Transverse colon (tissue), 4 donors: ENCODE results near the gene CCL8. TPM values are rescaled to one million over a fixed set of nuclear protein-coding genes. Genes with fewer than 3 reads are reported as not detected.

ENCODE experiments used
- DNase-seq: peaks from one replicate; pipeline ENCODE4 v3.0.0-alpha.2; 2019
- H3K27ac ChIP-seq, 4 donors: fragments of 200-600 bp; sonication (generic); 2 replicates each; pipeline ENCODE4 v1.5.1; 2016 to 2018; ENCODE audit warnings: inconsistent platforms in 4 of 4
- H3K27me3 ChIP-seq: fragments of 200-600 bp; sonication (generic); 2 replicates; pipeline ENCODE4 v1.5.1; 2017; ENCODE audit warnings: inconsistent platforms
- H3K36me3 ChIP-seq, 4 donors: fragments of 200-600 bp; sonication (generic); 2 replicates each; pipeline ENCODE4 v1.5.1; 2017 to 2019; ENCODE audit warnings: inconsistent platforms in 4 of 4
- H3K4me1 ChIP-seq, 4 donors: fragments of 200-600 bp; sonication (generic); 2 replicates each; pipeline ENCODE4 v1.5.1; 2017 to 2020; ENCODE audit warnings: inconsistent platforms in 4 of 4
- H3K4me3 ChIP-seq, 4 donors: fragments of 200-600 bp; sonication (generic); 1 replicate in 1 of 4; 2 replicates in 3 of 4; pipeline versions ENCODE4 v1.5.1 to v1.6.1; 2017 to 2019; ENCODE audit warnings: inconsistent platforms in 4 of 4
- H3K9me3 ChIP-seq, 2 donors: fragments of 200-600 bp; sonication (generic); 2 replicates each; pipeline ENCODE4 v1.5.1; 2017 to 2019; ENCODE audit warnings: inconsistent platforms in 2 of 2
- EP300 ChIP-seq: sonication (generic); formaldehyde crosslinking; IDR thresholded peaks from one replicate; pipeline ENCODE4 v1.6.1; 2017; ENCODE audit warnings: antibody characterized with exemption, low read depth
- POLR2A ChIP-seq: fragments of 450-650 bp; IDR thresholded peaks from one replicate; pipeline ENCODE4 v1.6.1; 2016; ENCODE audit warnings: antibody characterized with exemption, mild to moderate bottlenecking, moderate library complexity
- POLR2AphosphoS5 ChIP-seq, 3 donors: sonication (generic); formaldehyde crosslinking; IDR thresholded peaks; one replicate each; pipeline ENCODE4 v1.6.1; 2016; ENCODE audit warnings: antibody characterized with exemption in 3 of 3
- WGBS, 2 donors: methylation state at CpG; one replicate each; pipeline ENCODE4 v1.1.5; 2018; ENCODE audit warnings: low coverage in 1 of 2; 5-methylcytosine and 5-hydroxymethylcytosine counted together
- in situ Hi-C, 4 donors: fragments of 200-750 bp; cut with MboI; loops; one replicate each; pipeline versions ENCODE4 v1.15.0 to v1.15.1; 2017; ENCODE audit warnings: low sequenced_read_pairs in 3 of 4, low pct_ligation_motif_present in 1 of 4, low pct_unique_long_range_greater_than_20kb in 1 of 4
- intact Hi-C: fragments of 100-400 bp; cut with DNase I; formaldehyde crosslinking; loops from one replicate; pipeline ENCODE4 v1.15.1; 2023; ENCODE audit warnings: low total_unique reads
- total RNA-seq, 4 donors: library from RNA; depleted of rRNA; stranded (reverse); fragments of >200 nt; gene quantifications; one replicate each; pipeline ENCODE4 v1.1.0, GENCODE V29; 2016
- TF ChIP-seq, protein P1 (sequence below), 5 experiments: fragments of 200-600 bp in 3 of 5; fragments of 450-650 bp in 2 of 5; sonication (generic) in 3 of 5; IDR thresholded peaks; 1 replicate in 2 of 5; 2 replicates in 3 of 5; pipeline ENCODE4 v1.5.1; 2016 to 2017; ENCODE audit warnings: antibody characterized with exemption in 5 of 5, inconsistent platforms in 3 of 5, mild to moderate bottlenecking in 2 of 5, moderate library complexity in 1 of 5

The CCL8 gene
- total RNA-seq, 4 donors from 2014 or later: 1.2 to 10.9 TPM; not detected in 2

DNA sequence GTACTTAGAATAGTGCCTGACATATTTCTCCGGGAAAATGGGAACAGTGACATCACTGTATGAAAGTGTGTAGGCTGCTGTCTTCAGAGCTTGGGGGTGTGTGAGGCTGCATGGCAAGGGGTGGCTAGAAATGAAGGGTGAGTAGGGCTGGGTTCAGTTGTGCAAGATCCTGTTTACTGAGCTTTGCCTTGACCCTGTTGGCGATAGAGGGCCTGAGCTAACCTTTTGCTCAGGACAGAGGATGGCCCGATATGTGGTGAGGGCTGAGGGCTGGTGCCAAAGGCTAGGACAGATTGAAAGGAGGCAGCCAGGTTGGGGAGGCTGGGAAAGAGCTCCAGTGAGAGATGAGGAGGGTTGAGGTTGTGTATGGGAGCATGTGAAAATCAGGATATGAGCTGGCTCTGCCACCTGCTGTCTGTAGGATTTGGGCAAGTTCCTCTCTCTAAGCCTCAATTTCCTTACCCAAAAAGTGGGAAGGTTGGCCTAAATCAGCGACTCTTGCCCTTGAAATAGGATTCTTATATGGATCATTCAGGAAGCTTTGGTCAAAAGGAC lies 49.8 kb downstream of the CCL8 start:
- peaks cover 0 to 4% (median 0%) of the 10 kb centered on the region in 4 donors for H3K4me1 ChIP-seq
- no peaks in the 10 kb centered on the region for H3K9me3 ChIP-seq
- WGBS, 2 donors: 52% methylated on average over 4 of the region's 4 CpGs; no CpG with 5 or more reads in 1 of the 2 donors
- no peak for DNase-seq
- in situ Hi-C loops (loop anchor here in 1 of 4 donors (5.0 kb wide), 1 partner anchor 172 kb away; no protein-coding TSS in a partner anchor), intact Hi-C loops (no loop called here)
- no peak for TF ChIP-seq EP300
- no peak for TF ChIP-seq POLR2A
- TF ChIP-seq, protein P1, sequence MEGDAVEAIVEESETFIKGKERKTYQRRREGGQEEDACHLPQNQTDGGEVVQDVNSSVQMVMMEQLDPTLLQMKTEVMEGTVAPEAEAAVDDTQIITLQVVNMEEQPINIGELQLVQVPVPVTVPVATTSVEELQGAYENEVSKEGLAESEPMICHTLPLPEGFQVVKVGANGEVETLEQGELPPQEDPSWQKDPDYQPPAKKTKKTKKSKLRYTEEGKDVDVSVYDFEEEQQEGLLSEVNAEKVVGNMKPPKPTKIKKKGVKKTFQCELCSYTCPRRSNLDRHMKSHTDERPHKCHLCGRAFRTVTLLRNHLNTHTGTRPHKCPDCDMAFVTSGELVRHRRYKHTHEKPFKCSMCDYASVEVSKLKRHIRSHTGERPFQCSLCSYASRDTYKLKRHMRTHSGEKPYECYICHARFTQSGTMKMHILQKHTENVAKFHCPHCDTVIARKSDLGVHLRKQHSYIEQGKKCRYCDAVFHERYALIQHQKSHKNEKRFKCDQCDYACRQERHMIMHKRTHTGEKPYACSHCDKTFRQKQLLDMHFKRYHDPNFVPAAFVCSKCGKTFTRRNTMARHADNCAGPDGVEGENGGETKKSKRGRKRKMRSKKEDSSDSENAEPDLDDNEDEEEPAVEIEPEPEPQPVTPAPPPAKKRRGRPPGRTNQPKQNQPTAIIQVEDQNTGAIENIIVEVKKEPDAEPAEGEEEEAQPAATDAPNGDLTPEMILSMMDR (IDR thresholded peaks at IDR 0.05): no peak
- TF ChIP-seq POLR2AphosphoS5 (IDR thresholded peaks at IDR 0.05): no peak
- H3K4me3 ChIP-seq: no peak overlapping the region
- H3K27ac ChIP-seq: no peak overlapping the region
- H3K36me3 ChIP-seq: no peaks in the 10 kb centered on the region
- H3K27me3 ChIP-seq: no peaks in the 10 kb centered on the region

DNA sequence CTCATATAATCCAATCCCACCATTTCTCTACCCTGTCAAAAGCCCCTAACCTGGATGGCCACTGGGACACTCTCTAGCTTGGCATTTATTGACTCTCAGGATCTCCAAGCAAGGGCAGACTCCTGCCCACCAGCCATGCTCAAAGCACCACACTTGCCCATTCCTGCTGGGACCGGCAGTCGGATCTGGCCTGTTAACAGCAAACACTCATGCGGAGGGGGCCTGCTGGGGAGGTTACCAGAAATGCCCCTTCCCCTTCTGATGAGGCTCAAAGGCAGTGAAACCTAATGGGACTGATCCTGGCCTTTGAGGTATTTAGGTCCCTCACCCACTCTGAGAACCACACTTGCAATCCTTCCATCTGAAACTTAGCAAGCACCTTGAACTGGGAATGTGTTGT lies 50.3 kb downstream of the CCL8 start:
- in situ Hi-C loops: loop anchor here in 1 of 4 donors (5.0 kb wide), 1 partner anchor 172 kb away; no protein-coding TSS in a partner anchor
- no peaks in the 10 kb centered on the region for H3K27me3 ChIP-seq
- H3K4me3 ChIP-seq: no peak overlapping the region
- no peak for DNase-seq
- TF ChIP-seq, protein P1 (IDR thresholded peaks at IDR 0.05): no peak
- no peak for TF ChIP-seq EP300
- TF ChIP-seq POLR2AphosphoS5 (IDR thresholded peaks at IDR 0.05): no peak
- TF ChIP-seq POLR2A: no peak
- 95% methylated on average over 3 of the region's 3 CpGs; no CpG with 5 or more reads in 1 of the 2 donors for WGBS, 2 donors
- no peaks in the 10 kb centered on the region for H3K36me3 ChIP-seq
- no peaks in the 10 kb centered on the region for H3K9me3 ChIP-seq
- intact Hi-C loops: no loop called here
- H3K27ac ChIP-seq: no peak overlapping the region
- peaks cover 0 to 4% (median 0%) of the 10 kb centered on the region in 4 donors for H3K4me1 ChIP-seq

DNA sequence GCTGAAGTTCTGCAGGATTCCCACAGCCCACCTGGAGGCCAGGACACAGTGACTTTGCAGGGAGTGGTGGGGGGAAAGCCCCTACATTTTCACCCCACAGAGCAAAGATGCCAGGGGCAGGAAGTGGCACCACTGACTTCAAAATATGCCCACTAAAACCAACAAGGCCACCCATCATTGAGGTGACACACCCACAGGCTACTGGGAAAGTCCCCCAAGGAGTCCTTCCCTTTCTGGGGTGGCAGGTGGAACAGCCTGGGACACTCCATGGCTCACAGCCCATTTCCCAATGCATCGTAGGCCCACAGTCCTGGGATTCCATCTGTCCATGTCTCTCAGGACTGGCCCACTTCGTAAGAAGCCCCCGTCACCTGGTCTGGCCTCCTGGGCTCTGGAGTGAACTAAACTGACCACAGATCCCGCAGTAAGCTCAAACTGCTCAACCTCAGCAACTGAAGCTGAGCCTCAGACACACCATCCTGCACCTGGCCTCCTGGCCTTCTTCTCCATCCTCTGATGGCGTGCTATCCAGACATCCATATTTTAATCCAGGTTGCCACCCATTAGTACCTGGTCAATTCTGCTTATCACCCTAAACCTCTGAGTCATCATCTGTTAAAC lies 51.3 kb downstream of the CCL8 start:
- H3K4me3 ChIP-seq: no peak overlapping the region
- peak overlapping the region in 1 of 4 donors; percentile 19 for H3K27ac ChIP-seq
- H3K4me1 ChIP-seq: peaks cover 0 to 4% (median 0%) of the 10 kb centered on the region in 4 donors
- intact Hi-C loops (no loop called here), in situ Hi-C loops (no loop called here)
- 82 to 83% methylated on average over 1 to 5 of the region's 5 CpGs for WGBS, 2 donors
- no peaks in the 10 kb centered on the region for H3K9me3 ChIP-seq
- TF ChIP-seq POLR2A (no peak), POLR2AphosphoS5 (IDR thresholded peaks at IDR 0.05) (no peak), EP300 (no peak)
- TF ChIP-seq, protein P1 (IDR thresholded peaks at IDR 0.05): no peak
- no peak for DNase-seq
- H3K36me3 ChIP-seq: no peaks in the 10 kb centered on the region
- H3K27me3 ChIP-seq: no peaks in the 10 kb centered on the region

DNA sequence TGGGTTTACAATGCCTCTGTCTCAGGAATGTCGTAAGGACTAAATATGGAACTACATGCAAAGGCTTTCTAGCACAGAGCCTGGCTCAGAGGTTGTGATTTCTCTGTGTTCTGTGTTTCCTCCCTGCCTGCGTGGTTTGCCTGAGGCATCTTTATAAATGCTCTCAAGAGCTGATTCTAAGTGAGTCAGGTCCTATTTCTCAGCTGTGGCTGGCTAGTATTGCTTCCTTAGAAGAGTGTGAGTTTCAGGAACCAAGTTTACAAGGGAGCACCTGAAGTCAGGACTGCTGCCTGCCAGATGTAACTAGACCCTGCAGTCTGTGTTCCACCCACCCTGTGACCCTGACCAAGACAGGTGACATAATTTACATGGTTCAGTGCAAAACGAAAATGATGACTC lies 51.8 kb downstream of the CCL8 start:
- TF ChIP-seq POLR2AphosphoS5 (IDR thresholded peaks at IDR 0.05) (no peak), POLR2A (no peak), EP300 (no peak)
- TF ChIP-seq, protein P1 (IDR thresholded peaks at IDR 0.05): no peak
- peaks cover 0 to 4% (median 0%) of the 10 kb centered on the region in 4 donors for H3K4me1 ChIP-seq
- DNase-seq: no peak
- H3K27me3 ChIP-seq: no peaks in the 10 kb centered on the region
- WGBS, 2 donors: 27 to 86% methylated on average over 1 to 3 of the region's 3 CpGs
- no peaks in the 10 kb centered on the region for H3K9me3 ChIP-seq
- H3K36me3 ChIP-seq: no peaks in the 10 kb centered on the region
- intact Hi-C loops (no loop called here), in situ Hi-C loops (no loop called here)
- H3K27ac ChIP-seq: peak overlapping the region in 1 of 4 donors; percentile 19
- no peak overlapping the region for H3K4me3 ChIP-seq

Other genes starting within 250 kb of the CCL8 start
- 100 to 1,000 TPM in 2 of 4 donors, 10 to 100 TPM in 1, 1 to 10 TPM in 1; 9.1 to 147 (median 77.6) TPM for gene CCL2, start 64.2 kb upstream of the CCL8 start, total RNA-seq
- gene CCL7, start 49.2 kb upstream of the CCL8 start, total RNA-seq: not detected
- gene CCL11, start 33.7 kb upstream of the CCL8 start, total RNA-seq: 10 to 100 TPM in 1 of 4 donors, 1 to 10 TPM in 3; 3.0 to 10.5 (median 5.8) TPM
- 10 to 100 TPM in 1 of 4 donors, 1 to 10 TPM in 2, not detected in 1; 5.4 to 10.5 (median 8.2) TPM for gene CCL13, start 37.0 kb downstream of the CCL8 start, total RNA-seq
- not detected for gene CCL1, start 43.8 kb downstream of the CCL8 start, total RNA-seq